Globus pallidus (tissue), 1 donor: ENCODE measurements around the gene KIR3DL3.
"Not testable (repeated sequence)": the region's sequence is repeated elsewhere in the genome, so short reads cannot be mapped to it uniquely, and the experiment has no call there.

Experiments used
- DNase-seq: peaks from one replicate; pipeline ENCODE4 v3.0.0-alpha.2; 2015; ENCODE audit warnings: low spot score

KIR3DL3 gene

GRCh38 chr19:54724142-54724541, at the start of gene KIR3DL3:
TSS of gene KIR3DL3 (plus strand) at chr19:54724442. CDS start at chr19:54724497, 55 bp downstream.
- DNase-seq = no peak

DNA sequence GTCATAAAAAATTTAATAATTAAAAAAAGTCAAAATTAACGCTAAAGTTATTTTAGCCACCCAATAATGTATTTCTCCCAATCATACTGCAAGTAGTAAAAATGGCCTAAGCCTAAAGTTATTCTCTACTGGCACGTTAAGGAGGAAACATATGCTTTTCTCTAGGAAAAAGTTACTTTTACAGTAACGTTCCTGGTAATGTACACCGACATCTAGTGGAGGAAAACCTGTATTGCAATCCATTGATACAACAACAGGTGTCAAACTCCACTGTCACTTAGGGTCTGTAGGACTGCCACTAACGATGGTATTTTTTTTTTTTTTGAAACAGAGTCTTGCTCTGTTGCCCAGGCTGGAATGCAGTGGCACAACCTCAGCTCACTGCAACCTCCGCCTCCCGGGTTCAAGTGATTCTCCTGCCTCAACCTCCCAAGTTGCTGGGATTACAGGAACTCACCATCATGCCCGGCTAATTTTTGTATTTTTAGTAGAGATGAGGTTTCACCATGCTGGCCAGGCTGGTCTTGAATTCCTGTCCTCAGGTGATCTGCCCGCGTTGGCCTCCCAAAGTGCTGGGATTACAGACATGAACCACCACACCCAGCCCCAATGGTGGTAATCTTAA, 47.9 kb upstream of the KIR3DL3 start:
- DNase-seq = not testable (repeated sequence)

GRCh38 chr19:54677217-54677616, 47.0 kb upstream of the KIR3DL3 start:
- DNase-seq = no peak

DNA sequence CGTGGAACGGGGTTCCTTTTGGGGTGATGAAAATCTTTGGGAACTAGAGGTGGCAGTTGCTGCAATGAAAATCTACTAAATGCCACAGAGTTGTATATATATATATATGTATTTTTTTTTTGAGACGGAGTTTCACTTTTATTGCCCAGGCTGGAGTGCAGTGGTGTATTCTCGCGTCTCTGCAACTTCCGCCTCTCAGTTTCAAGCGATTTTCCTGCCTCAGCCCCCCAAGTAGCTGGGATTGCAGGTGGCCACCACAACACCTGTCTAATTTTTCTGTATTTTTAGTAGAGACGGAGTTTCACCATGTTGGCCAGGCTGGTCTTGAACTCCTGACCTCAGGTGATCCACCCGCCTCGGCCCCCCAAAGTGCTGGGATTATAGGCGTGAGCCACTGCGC, 42.6 kb upstream of the KIR3DL3 start:
- not testable (repeated sequence) for DNase-seq

- DNase-seq = no peak
These were observed 41.9 kb upstream of the KIR3DL3 start for GRCh38 chr19:54682306-54682856.

DNA sequence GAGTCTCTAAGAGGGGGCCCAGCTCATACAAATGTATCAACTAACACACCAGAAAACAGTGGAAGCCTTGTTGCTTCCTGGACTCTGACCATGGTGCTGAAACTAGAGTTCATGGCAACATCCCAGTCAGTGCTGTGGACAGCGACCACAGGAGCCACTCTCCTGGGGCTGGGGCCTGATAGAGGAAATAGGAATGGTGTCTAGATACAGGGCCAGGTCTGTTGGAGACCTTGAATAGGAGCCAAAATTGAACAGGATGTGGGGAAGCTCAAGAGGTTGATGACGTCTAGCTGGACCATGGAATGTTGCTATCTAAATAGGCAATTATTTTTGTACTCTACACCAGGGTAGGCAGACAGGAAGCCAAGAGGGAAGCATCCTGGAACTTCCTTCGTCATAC, 39.7 kb upstream of the KIR3DL3 start:
- DNase-seq = no peak

GRCh38 chr19:54691582-54692297, 32.5 kb upstream of the KIR3DL3 start:
- DNase-seq = no peak

GRCh38 chr19:54692298-54692615, 32.0 kb upstream of the KIR3DL3 start:
- DNase-seq = no peak

DNA sequence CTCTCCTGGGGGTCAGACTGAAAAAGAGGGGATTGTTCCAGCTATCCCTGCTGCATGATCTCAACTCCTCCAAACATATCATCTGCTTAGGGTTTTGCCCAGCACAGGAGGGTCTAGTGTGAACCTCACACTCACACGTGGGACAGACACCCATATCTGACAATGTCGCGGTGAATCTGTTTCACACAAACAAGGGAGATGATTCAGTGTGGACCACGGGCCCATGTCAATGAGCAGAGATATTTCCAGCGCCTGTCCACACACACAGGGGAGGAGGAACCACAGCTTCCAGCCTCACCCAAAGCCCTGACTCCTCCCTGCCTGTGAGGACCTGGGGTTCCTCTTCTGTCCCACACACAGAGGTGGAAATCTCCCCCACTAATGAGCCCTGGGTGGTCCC, 29.6 kb upstream of the KIR3DL3 start:
- DNase-seq = no peak

DNA sequence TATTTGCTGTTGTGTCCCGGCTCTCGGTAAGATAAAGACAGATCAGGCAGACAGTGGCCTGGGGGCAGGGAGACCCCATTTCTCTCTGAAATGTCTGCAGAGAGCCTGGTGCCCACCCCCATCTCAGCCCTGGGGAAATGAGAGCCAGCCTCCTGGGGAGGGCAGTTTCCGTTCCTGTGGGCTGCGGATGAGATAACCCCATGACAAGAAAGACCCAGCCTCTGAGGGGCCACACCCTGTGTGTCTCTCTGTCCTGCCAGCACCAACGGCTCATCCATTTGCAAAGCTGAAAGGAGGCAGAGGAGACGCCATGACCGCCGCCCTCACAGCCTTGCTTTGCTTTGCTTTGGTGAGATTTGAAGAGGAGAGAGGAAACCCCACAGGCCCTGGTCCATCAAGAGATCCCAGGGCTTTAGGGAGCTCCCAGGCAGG, 28.1 kb upstream of the KIR3DL3 start:
- DNase-seq = no peak

GRCh38 chr19:54696766-54697165, 27.5 kb upstream of the KIR3DL3 start:
- no peak for DNase-seq

DNA sequence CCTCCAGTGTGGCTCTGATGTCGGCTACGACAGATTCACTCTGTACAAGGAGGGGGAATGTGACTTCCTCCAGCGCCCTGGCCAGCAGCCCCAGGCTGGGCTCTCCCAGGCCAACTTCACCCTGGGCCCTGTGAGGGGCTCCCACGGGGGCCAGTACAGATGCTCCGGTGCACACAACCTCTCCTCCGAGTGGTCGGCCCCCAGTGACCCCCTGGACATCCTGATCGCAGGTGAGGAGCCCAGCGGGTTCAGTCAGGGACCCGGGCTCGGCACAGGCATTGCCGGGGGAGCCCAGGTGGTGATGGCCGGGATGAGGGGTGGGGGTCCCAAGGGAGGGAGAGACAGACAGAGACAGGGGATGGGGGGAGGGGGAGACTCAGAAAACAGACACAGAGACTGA, 26.5 kb upstream of the KIR3DL3 start:
- DNase-seq = not testable (repeated sequence)

DNA sequence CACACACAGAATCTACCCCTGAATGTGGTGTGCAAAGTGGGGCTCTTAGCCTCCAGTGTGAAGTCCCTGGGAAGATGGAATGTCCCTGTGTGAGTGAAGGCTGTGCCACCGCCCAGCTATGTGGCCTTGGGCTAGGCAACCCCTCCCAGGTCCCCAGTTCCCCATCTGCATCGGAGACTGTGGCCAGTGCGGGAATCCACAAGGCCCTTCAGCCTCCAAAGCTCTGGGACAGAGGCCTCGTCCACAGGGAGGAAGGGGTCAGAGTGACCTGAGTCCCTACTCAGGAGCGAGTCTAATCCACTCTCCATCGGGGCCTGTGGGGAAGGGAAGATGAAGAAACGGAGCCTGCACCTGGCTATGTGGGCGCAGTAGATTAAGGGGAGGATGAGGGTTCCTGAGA, 19.3 kb upstream of the KIR3DL3 start:
- DNase-seq = no peak

GRCh38 chr19:54707962-54708361, 16.3 kb upstream of the KIR3DL3 start:
- no peak for DNase-seq

- no peak for DNase-seq
These were observed 15.5 kb upstream of the KIR3DL3 start for GRCh38 chr19:54708781-54709180.

DNA sequence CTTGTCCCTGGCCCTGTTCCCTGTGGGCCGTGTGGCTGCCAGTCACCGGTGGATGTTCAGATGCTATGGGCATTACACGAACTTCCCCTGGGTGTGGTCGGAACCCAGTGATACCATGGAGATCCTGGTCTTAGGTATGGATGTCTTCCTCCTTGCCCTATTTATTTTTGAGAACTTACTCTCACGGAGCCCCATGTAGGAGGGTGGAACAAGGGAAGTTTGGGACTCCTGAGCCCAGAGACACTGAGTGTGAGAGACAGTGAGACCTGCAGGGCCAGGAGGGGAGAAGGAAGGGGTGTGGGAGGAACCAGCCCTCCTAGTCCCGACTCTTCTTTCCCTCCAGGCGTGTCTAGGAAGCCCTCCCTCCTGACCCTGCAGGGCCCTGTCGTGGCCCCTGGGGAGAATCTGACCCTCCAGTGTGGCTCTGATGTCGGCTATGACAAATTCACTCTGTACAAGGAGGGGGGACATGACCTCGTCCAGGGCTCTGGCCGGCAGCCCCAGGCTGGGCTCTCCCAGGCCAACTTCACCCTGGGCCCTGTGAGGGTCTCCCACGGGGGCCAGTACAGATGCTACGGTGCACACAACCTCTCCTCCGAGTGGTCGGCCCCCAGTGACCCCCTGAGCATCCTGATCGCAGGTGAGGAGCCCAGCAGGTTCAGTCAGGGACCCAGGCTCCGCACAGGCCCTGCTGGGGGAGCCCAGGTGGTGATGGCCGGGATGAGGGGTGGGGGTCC, 14.9 kb upstream of the KIR3DL3 start:
- DNase-seq = no peak

DNA sequence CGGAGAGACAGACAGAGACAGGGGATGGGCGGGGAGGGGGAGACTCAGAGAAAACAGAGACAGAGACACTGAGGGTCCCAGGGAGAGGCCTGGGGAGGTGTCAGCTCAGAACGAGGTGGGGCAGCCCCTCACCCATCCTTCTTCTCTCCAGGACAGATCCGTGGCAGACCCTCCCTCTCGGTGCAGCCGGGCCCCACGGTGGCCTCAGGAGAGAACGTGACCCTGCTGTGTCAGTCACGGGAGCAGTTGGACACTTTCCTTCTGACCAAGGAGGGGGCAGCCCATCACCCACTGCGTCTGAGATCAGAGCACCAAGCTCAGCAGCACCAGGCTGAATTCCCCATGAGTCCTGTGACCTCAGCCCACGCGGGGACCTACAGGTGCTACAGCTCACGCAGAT, 14.3 kb upstream of the KIR3DL3 start:
- not testable (repeated sequence) for DNase-seq

DNA sequence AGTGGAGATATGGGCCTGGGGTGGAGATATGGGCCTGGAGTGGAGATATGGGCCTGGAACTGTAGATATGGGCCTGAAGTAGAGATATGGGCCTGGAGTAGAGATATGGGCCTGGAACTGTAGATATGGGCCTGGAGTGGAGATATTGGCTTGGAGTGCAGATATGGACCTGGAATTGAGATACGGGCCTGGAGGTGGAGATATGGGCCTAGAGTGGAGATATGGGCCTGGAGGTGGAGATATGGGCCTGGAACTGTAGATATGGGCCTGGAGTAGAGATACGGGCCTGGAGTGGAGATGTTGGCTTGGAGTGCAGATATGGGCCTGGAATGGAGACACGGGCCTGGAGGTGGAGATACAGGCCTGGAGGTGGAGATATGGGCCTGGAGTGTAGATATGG, 402 bp downstream of the KIR3DL3 start:
- no peak for DNase-seq

DNA sequence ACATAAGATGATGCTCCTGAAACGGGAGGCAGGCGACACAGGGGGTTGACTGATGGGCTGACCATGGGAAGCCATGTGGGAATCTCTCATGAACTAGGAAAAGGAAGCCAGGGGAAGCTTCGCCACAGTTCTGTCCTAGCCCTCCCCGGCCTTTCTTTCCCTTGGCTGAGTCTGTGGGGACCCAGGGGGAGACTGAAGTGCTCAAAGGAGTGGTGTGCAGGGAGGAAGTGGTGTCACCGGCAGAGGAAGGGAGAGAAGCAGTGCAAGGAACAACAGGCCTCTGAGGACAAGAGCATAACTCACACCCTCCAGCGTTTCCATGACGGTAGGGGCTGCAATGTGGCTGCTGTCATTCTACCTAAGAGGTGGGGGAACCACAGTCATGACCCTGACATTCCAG, 1.1 kb downstream of the KIR3DL3 start:
- DNase-seq = no peak

- DNase-seq = no peak
These were observed 3.3 kb downstream of the KIR3DL3 start for GRCh38 chr19:54727562-54727961.

DNA sequence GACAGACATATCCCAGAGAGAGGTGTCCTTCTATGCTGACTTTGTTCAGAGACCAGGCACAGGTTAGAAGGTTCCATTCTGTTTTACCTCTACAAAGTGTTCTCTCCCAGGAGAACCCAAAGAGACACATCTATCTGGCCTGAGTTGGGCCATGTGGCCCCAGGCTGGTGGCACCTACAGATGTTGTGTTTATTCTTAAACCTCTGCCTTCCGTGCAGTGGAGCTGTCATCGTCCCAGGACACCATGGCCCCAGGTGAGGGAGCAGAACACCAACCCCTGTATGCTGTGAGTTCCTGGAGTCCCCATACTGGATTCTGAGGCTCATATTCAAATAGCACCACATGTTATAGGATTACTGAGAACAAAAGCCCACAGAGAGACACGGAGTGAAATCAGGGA, 3.9 kb downstream of the KIR3DL3 start:
- no peak for DNase-seq

GRCh38 chr19:54729416-54730188, 5.4 kb downstream of the KIR3DL3 start:
- DNase-seq = no peak
